NB4 (cell line): ENCODE measurements around the gene GRIK3.

ENCODE experiments used
- DNase-seq: peaks from one replicate; pipeline ENCODE4 v3.0.0; 2010; ENCODE audit warnings: low read depth
- H3K4me3 ChIP-seq: one replicate; pipeline ENCODE4 v1.5.1; 2011; ENCODE audit warnings: mild to moderate bottlenecking, low read depth, low read length, moderate library complexity
- MYC ChIP-seq: IDR thresholded peaks from 2 replicates; pipeline ENCODE4 v1.6.1; 2011; ENCODE audit warnings: low read depth, low read length
- POLR2A ChIP-seq: IDR thresholded peaks from 2 replicates; pipeline ENCODE4 v1.6.1; 2011; ENCODE audit warnings: mild to moderate bottlenecking; ENCODE audit not compliant: insufficient read length; ENCODE audit errors: extremely low read depth
- TF ChIP-seq, protein P1 (sequence below): IDR thresholded peaks from 2 replicates; pipeline ENCODE4 v1.6.1; 2011; ENCODE audit warnings: low read depth, low read length
- TF ChIP-seq, protein P2 (sequence below): IDR thresholded peaks from one replicate; pipeline ENCODE4 v1.5.1; 2012; ENCODE audit warnings: low read depth, low read length

Gene GRIK3

DNA sequence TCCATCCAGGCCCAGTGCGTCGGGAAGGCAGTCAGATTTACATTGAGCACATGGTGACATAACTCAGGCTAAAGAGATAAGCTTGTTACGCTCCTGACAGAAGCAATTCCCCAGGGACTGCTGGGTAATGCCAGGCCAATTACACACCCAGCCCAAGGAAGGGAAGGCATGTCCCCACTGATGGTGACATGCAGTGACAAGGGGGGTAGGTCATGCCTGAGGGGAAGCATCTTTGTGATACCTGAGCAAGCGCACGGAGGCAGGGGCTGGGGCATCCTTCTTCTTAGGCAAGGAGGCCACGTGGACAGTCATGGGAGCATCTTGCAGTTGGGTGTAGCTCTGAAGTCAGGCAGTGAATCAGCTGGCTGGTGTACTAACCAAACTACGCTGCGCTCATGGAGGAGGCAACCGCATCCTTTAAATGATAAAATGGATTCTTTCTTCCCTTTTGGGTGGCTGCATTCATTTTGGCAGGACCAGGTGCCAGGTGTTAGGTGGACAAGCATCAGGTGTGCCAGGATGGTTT lies 39.6 kb upstream of the GRIK3 start:
- TF ChIP-seq POLR2A (no peak), MYC (no peak)
- TF ChIP-seq, protein P1, sequence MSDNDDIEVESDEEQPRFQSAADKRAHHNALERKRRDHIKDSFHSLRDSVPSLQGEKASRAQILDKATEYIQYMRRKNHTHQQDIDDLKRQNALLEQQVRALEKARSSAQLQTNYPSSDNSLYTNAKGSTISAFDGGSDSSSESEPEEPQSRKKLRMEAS = no peak
- TF ChIP-seq, protein P2, sequence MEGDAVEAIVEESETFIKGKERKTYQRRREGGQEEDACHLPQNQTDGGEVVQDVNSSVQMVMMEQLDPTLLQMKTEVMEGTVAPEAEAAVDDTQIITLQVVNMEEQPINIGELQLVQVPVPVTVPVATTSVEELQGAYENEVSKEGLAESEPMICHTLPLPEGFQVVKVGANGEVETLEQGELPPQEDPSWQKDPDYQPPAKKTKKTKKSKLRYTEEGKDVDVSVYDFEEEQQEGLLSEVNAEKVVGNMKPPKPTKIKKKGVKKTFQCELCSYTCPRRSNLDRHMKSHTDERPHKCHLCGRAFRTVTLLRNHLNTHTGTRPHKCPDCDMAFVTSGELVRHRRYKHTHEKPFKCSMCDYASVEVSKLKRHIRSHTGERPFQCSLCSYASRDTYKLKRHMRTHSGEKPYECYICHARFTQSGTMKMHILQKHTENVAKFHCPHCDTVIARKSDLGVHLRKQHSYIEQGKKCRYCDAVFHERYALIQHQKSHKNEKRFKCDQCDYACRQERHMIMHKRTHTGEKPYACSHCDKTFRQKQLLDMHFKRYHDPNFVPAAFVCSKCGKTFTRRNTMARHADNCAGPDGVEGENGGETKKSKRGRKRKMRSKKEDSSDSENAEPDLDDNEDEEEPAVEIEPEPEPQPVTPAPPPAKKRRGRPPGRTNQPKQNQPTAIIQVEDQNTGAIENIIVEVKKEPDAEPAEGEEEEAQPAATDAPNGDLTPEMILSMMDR = no peak
- DNase-seq = peak; percentile 9
- H3K4me3 ChIP-seq = no peak overlapping the region

DNA sequence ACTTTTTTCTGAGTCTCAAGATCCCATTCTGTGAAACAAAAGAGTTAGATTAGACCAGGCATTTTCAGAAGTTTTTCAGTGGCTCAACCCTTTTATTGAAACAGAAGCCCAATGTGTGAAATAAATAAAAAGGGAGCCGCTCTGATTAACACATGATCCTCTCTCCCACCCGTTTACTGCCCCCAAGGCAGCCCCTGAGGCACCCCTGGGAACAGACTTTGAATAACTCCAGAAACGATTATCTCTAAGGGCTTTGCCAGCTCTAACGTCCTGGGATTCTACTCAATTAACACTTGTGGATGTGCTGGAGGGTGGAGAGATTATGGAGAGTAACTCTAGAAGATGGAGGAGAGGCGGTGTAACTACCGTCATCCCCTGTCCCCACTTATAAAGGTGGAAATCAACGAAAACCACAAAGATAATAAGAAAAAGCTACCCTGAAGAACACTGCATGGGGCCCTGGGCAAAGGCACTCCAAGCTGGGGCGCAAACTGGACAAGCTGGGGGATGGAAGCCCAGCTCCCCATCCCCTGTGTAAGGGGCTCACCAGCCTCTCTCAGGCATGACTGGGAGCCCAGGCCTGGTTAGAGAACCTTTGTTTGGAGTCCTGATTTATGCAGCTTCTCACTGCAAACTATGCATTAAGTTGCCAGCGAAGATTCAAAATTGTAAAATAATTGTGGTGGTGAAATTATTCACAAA lies 39.0 kb upstream of the GRIK3 start:
- no peak overlapping the region for H3K4me3 ChIP-seq
- TF ChIP-seq POLR2A (no peak), MYC (no peak)
- TF ChIP-seq, protein P1 = no peak
- TF ChIP-seq, protein P2 = no peak
- DNase-seq = no peak

DNA sequence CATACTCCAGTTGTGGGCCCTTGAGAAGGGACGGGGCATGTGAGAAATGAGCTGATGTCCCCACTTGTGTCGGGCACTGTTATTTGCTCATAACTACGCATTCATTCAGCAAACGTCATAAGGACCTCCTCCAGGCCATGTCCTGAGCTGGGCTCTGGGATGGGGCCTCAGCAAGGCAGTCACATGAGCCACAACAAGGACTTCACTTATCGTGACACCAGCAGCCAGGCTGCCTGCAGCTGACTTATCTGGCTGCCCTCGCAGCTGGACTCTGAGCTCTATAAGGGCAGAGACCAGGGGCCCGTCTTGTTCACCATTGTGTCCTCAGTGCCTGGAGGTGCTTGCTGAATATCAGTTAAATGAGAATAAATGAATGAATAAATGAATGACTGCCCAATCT lies 37.5 kb upstream of the GRIK3 start:
- TF ChIP-seq, protein P1 = no peak
- no peak for TF ChIP-seq POLR2A
- TF ChIP-seq, protein P2 = no peak
- no peak for TF ChIP-seq MYC
- DNase-seq = no peak

DNA sequence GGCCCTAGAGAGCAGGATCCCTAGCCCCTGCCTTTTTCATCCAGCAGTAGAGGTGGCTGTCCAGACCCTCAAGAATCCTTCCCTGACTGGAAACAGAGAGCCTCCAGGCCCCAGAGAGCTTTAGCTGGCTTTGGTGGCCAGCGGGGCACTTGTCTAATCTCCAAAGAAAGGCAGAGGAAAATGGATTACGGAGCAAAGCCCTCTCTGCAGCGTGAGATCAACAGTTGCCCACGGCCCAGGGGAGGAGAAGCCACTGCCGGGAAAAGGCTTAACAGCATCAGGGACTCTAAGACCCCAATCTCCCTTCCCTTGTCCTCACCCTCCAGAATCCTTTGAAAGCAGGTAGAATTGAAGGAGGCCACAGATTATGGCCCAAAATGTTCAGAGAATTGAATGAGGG lies 35.8 kb upstream of the GRIK3 start:
- TF ChIP-seq POLR2A = no peak

More for the DNA sequence above, 37.5 kb upstream of the GRIK3 start:
- H3K4me3 ChIP-seq = no peak overlapping the region

DNA sequence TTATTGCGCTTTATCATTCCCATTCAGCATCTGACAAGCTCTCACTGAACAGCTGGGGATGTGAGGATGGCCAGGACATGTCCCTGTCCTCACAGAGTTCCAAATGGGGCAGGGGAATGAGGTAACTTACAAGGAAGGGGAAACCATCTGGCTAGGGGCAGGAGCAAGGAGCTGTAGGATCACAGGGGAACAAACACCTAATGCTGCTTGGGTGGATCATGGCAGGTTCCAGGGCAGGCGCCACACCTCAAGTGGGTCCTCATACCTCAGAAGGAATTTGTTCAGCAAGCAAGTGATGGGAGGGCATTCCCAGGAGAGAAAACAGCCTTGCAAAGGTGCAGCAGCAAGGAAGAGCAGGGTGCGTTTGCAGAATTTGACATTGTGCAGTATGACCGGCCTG lies 35.1 kb upstream of the GRIK3 start:
- no peak for DNase-seq
- TF ChIP-seq, protein P2 = no peak
- no peak for TF ChIP-seq MYC
- TF ChIP-seq POLR2A = no peak
- TF ChIP-seq, protein P1 = no peak
- H3K4me3 ChIP-seq = no peak overlapping the region

More for the DNA sequence above, 35.8 kb upstream of the GRIK3 start:
- DNase-seq = no peak
- no peak overlapping the region for H3K4me3 ChIP-seq

DNA sequence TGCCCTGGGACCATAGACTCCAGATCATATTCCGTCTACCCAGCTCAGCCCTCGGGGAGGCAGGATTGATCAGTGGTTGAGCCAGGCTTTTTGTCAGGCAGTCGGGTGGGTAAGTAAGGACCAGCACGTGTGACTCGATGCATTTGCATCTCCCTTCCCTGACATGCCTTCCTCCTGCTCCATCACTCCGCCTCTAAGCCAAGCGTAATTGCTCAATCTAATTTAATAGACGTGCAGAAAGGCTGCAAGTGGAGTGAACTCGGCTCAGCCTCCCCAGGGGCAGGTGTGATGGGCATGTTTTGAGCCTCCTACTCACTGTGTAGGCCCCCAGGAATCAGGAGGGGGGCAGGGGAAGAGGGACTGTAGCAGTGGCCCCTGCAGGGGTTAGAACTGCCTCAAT lies 34.6 kb upstream of the GRIK3 start:
- H3K4me3 ChIP-seq = no peak overlapping the region
- no peak for DNase-seq
- TF ChIP-seq POLR2A = no peak
- no peak for TF ChIP-seq MYC
- TF ChIP-seq, protein P2 = no peak
- TF ChIP-seq, protein P1 = no peak
